Astrocyte (in vitro differentiated cells and primary cell): Measurements from ENCODE around the gene HOXA7.

Experiments
- EZH2 ChIP-seq: IDR thresholded peaks from 2 replicates; pipeline ENCODE4 v1.6.1; 2012; ENCODE audit warnings: mild to moderate bottlenecking, low read length, inconsistent platforms; ENCODE audit not compliant: insufficient read depth
- TF ChIP-seq, protein P1 (sequence below): IDR thresholded peaks from 2 replicates; pipeline ENCODE4 v1.5.1; 2011; ENCODE audit warnings: low read depth, mild to moderate bottlenecking, inconsistent platforms, low read length, moderate library complexity; ENCODE audit not compliant: insufficient read depth

DNA sequence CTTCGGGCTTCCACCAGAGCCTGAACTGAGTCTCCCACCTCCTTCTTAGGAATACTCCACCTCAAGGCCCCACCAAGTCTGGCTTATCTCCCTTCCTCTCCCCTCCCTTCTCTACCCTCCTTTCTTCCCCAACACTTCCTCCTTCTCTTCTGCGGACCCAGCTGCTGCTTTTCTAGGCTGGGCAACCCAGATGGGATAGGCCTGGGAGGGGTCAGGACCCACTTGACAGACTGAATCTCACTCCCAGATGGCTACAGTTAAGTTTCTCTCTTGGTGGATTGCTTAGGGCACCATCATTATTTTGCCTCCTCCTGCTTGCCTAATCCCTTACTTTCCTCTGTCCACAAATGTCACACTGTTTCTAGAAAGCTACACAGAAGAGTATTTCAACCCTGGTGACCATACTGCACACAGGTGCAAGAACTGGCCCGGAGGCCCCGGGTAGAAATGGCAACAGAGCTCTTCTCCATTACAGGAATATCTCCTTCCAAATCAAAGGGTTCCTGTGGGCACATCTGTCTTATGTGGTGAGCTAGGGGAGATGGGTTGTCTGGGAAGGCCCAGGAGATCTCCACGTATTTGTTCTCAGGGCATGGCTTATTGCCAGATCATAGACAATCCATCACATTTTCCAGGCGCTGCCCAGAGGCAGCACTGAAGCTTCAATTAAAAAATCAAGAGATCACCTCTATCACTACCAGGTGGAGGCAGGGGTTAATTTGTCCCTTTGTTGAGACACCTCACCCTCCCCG is 33.7 kb upstream of the HOXA7 start:
- TF ChIP-seq, protein P1, sequence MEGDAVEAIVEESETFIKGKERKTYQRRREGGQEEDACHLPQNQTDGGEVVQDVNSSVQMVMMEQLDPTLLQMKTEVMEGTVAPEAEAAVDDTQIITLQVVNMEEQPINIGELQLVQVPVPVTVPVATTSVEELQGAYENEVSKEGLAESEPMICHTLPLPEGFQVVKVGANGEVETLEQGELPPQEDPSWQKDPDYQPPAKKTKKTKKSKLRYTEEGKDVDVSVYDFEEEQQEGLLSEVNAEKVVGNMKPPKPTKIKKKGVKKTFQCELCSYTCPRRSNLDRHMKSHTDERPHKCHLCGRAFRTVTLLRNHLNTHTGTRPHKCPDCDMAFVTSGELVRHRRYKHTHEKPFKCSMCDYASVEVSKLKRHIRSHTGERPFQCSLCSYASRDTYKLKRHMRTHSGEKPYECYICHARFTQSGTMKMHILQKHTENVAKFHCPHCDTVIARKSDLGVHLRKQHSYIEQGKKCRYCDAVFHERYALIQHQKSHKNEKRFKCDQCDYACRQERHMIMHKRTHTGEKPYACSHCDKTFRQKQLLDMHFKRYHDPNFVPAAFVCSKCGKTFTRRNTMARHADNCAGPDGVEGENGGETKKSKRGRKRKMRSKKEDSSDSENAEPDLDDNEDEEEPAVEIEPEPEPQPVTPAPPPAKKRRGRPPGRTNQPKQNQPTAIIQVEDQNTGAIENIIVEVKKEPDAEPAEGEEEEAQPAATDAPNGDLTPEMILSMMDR = no peak
- TF ChIP-seq EZH2 = no peak
